Left cardiac atrium (tissue), 4 donors: ENCODE measurements around the gene EP400. TPM values are rescaled to one million over a fixed set of nuclear protein-coding genes. Genes with fewer than 3 reads are reported as not detected.

Source experiments
- ATAC-seq, 2 donors: fragments of 200-7000 bp; cut with Tn5 transposase; one replicate each; pipeline ENCODE4 v1.9.1; 2020; ENCODE audit warnings: mild to moderate bottlenecking in 2 of 2, moderate library complexity in 2 of 2
- DNase-seq: peaks from one replicate; pipeline ENCODE4 v3.0.0-alpha.2; 2020
- intact Hi-C, 2 donors: fragments of 100-400 bp; cut with DNase I; formaldehyde crosslinking; loops; one replicate each; pipeline versions ENCODE4 v1.14.1 to v1.15.1; 2022 to 2023
- total RNA-seq, 2 donors: library from RNA; stranded (reverse); fragmentation: NEBNext Ultra II Directional; extraction: Animal tissue kit (Norgen Biotek cat#: 25700); gene quantifications; one replicate each; pipeline ENCODE4 v1.2.1, GENCODE V29; 2021
- donor health status: DM: no; HTN: yes; CAD: no.
- donor health status: DM: no; HTN: yes; CAD: no; lungs with severe emphysema.
- donor health status: DM: yes; HTN: yes; CAD: no.
- donor health status: Dilated cardiomyopathy.

The EP400 gene
- total RNA-seq, 2 donors from 2014 or later, result 15.7 to 21.1 TPM

DNA sequence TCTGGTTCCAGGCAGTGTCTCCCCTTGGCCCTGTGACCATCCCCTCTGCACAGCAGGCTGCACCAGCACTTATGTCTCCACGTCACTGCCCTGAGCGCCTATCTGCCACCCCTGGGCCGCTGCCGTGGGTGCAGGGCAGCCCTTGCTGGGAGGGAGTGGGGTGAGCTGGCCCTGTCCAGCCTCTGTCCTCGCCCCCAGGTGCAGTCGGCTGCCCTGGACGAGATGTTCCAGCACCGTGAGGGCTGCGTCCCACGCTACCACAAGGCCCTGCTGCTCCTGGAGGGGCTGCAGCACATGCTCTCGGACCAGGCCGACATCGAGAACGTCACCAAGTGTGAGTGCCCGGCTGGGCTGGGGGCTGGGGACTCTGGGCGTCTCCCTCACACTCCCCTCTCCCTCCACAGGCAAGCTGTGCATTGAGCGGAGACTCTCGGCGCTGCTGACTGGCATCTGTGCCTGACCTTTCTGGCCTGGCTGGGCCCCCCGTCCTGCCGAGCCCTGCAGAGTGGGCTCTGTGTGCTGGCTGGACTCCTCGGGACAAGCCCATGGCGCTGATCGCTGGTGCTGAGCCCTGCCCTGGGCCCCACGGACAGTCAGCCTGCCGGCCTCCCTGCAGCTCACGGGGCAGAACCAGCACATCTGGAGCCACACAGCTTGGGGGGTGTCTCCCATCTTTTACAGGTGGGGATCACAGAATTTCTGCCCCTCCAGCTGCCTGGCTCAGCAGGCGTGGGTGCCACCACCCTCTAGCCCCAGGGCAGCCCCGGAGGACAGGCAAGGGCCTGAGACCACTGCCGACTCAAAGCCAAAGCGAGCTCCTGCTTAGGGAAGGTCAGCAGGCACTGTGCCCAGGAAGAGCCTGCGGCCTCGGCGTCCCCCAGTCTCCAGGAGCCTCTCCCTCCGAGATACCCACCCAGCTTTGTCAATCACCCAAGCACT, 28.6 kb upstream of the EP400 start:
- ATAC-seq (no peak), DNase-seq (no peak)
- intact Hi-C loops, result no loop called here

DNA sequence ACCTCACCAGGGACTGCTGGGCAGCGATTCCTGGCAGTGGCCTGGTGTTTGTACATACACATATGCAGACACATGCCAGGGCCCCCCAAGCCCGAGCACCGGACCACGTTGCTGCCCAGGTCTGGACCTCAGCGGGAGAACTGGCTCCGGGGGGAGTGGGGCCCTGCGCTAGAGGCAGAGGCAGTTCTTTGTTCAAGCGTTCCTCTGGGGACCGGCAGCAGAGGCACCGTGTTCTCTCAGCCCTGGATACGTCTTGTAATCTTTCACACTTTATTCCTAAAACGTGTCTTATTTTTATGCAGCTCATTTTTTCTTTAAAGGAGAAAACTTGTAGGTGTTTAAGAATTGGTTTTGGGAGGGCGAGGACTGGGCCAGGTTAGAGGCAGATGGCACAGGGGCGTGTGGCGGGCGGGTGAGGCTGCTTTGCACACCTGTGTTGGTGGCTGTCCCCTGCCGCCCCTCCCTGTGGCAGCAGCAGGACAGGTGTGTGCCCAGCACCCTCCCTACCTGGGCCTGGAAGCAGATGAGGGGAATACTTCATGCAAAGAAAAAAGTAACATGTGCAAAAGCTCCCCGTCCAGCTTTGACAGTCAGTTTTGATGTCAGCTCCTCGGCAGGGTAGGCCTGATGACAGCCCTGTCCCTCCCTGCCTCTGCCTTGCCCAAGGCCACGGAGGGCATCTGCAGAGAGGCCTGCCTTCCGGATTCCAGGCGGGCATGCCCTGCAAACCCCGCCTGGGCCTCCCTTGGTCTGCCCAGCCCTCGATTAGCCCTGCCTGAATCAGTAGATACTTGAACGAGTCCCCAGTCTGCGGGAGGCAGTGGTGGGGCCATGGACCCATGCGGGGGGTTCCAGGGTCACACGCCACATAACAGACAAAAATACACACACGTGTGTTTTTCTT, 27.6 kb upstream of the EP400 start:
- DNase-seq (peak; percentile 30), ATAC-seq (peak; percentile 40 to 89)
- intact Hi-C loops, result no loop called here

DNA sequence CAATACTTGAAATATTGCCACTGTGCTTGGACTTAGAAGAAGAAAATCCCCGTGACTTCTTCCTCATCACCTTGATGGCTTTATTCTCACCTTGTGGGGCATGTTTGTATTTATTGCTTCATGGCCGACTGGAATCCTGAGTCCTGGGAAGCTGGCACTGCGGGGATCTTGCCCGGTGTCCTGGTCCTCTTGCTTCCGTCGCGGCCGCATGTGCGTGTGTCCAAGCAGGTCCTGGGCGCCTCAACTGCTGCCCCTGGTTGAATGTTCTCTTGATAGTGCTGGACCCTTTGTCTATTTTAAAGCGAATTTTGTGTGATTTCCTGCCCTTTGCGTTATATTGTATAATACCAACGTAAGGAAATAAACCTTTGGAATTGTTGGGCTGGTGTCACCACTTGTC, 27.0 kb upstream of the EP400 start:
- no peak for ATAC-seq
- DNase-seq, result no peak
- intact Hi-C loops, result no loop called here

DNA sequence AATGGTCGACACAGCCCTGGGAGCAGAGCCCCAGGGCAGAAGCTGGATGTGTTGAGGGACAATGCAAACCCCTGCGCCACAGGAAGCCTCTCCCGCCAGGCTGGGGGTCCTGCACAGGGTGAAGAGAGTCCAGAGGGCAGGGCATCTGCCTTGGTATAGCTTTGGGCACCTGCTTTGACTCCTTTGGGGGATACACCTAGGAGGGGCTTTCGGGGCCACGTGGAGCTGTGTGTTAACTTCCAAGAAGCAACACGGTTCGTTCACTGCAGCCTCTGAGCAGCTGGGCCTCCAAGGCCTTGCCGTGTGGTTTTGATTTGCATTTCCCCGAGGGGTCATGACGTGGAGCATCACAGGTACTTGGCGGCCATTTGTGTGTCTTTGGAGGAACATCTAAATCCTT, 26.5 kb upstream of the EP400 start:
- intact Hi-C loops, result no loop called here
- ATAC-seq (no peak), DNase-seq (peak; percentile 14)

DNA sequence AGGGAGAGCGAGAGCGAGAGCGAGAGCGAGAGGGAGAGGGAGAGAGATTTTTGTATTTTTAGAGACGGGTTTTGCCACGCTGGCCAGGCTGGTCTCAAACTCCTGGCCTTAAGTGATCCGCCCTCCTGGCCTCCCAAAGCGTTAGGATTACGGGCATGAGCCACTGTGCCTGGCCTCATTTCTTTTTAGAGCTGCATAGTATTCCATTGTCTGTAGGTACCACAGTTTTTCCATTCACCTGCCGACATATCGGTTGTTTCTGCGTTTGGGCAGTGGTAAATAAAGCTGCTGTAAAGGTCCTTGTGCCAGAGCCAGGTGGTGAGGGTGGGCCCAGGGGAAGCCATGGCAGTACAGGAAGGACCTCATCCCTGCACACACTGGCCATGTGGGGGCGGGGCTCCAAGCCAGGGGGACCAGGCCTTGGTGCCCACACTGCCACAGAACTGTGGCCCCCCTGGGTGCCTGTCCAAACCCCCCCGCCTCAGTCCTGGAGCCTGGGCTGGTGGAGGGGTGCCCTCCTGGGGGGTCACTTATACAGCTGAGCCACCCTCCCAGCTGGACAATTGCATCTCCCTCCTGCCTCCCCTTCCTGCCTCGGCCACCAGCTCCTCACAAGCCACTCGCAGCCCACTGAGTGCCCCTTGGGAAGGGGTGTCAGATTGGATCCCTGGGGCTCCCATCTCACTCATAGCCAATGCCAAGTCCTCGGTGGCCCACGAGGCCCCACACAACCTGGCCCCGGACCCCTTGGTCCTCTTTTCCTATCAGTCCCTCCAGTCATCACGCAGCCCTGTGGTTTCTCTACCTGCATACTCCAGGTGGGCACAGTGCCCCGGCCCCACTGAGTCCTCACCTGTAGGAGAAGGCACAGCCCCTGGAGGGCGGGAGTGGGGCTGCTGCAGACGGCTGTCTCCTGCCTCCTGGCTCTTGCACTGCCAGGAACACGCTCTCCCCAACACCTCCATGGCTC, 22.3 kb upstream of the EP400 start:
- DNase-seq, result peak; percentile 25
- no peak for ATAC-seq
- intact Hi-C loops, result no loop called here

- intact Hi-C loops, result no loop called here
- ATAC-seq, result peak; percentile 13
- no peak for DNase-seq
Measured at GRCh38 chr12:131928080-131928710, 21.5 kb upstream of the EP400 start.

GRCh38 chr12:131928711-131929580, 20.8 kb upstream of the EP400 start, which contains the start of gene PUS1:
TSS of gene PUS1 (plus strand) at chr12:131929276. CDS start at chr12:131929723, 447 bp downstream.
- intact Hi-C loops, result no loop called here
- peak; percentile 96 to 97 for ATAC-seq
- peak; percentile 94 for DNase-seq

- no peak for DNase-seq
- intact Hi-C loops, result no loop called here
Measured at GRCh38 chr12:131929581-131930456, 19.9 kb upstream of the EP400 start.

DNA sequence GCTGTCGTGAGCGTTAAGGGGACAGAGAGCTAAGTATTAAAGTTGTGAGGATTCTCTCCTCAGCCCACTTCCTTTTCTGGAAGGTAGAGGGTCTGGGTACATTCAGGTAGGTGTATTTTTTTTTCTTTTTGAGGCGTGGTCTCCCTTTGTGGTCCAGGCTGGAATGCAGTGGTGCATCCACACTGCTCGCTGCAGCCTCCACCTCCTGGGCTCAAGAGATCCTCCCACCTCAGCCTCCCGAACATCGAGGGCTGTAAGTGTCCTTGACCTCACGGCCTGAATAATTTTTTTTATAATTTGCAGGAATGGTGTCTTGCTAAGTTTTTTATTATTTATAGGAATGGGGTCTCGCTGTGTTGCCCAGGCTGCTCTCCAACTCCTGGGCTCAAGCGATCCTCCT, 19.2 kb upstream of the EP400 start:
- intact Hi-C loops, result no loop called here
- DNase-seq (no peak), ATAC-seq (no peak)

More at GRCh38 chr12:131929581-131930456, 19.9 kb upstream of the EP400 start:
- peak; percentile 2 to 14 for ATAC-seq

- intact Hi-C loops, result no loop called here
- no peak for ATAC-seq
- DNase-seq, result no peak
Measured at GRCh38 chr12:131933387-131933786, 16.4 kb upstream of the EP400 start.

GRCh38 chr12:131934535-131934934, 15.2 kb upstream of the EP400 start:
- no peak for DNase-seq
- ATAC-seq, result no peak
- intact Hi-C loops, result no loop called here

DNA sequence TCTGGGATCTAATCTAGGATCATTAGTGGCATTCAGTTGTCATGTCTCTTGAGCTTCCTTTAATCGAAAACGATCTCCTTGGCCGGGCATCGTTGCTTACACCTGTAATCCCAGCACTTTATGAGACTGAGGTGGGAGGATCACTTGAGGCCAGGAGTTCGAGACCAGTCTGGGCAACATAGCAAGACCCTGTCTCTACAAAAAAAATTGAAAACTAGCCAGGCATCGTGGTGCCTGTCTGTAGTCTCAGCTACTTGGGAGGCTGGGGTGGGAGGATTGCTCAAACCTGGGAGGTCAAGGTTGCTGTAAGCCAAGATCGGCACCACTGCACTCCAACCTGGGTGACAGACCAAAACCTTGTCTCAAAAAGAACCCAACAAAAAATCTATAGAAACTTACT, 11.7 kb upstream of the EP400 start:
- ATAC-seq (no peak), DNase-seq (peak; percentile 3)
- intact Hi-C loops, result no loop called here

GRCh38 chr12:131939007-131939406, 10.7 kb upstream of the EP400 start:
- DNase-seq, result peak; percentile 11
- no peak for ATAC-seq
- intact Hi-C loops, result no loop called here

DNA sequence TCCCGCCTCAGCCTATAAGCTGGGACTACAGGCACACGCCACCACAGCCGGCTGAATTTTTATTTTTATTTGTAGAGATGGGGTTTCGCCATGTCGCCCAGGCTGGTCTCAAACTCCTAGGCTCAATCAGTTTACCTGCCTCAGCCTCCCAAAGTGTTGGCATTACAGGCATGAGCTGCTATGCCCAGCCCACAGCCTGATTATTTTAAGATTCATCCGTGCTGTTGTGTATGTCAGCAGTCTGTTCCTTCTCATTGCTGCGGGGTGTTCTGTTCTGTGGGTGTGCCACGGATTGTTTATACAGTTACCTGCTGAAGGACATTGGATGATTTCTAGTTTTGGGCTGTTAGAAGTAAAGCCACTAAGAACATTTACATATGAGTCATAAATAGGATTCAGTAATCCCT, 9.6 kb upstream of the EP400 start:
- ATAC-seq (no peak), DNase-seq (no peak)
- intact Hi-C loops, result loop anchor here in 1 of 2 donors (10.0 kb wide), 1 partner anchor 105 kb away; no protein-coding TSS in a partner anchor

DNA sequence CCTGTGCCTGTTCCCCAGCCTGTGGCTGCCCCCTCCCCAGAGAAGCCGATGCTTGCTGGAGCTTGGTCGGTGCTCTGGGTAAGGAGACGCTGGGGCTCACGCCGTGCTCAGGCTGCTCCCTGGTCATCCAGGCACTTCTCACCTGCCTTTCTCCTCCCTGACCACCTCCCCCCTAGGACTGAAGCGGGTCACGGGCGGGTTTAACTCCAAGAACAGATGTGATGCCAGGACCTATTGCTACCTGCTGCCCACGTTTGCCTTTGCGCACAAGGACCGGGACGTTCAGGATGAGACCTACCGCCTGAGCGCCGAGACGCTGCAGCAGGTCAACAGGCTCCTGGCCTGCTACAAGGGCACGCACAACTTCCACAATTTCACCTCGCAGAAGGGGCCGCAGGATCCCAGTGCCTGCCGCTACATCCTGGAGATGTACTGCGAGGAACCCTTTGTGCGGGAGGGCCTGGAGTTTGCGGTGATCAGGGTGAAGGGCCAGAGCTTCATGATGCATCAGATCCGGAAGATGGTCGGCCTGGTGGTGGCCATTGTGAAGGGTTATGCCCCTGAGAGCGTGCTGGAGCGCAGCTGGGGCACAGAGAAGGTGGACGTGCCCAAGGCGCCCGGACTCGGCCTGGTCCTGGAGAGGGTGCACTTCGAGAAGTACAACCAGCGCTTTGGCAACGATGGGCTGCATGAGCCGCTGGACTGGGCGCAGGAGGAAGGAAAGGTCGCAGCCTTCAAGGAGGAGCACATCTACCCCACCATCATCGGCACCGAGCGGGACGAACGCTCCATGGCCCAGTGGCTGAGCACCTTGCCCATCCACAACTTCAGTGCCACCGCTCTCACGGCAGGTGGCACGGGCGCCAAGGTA, 8.4 kb upstream of the EP400 start:
- intact Hi-C loops, result loop anchor here in 1 of 2 donors (10.0 kb wide), 1 partner anchor 107 kb away; no protein-coding TSS in a partner anchor
- no peak for ATAC-seq
- DNase-seq, result peak; percentile 20
